GM12878 (cell line): ENCODE measurements around the gene PSMB5. TPM values are rescaled to one million over a fixed set of nuclear protein-coding genes. Genes with fewer than 3 reads are reported as not detected.
A peak's percentile ranks its signal among the peaks of the same experiment; 100 is the strongest.

Experiments
- ATAC-seq: fragments of 200-7000 bp; cut with Tn5 transposase; 3 replicates; pipeline ENCODE4 v1.9.1; 2020; ENCODE audit warnings: mild to moderate bottlenecking, moderate library complexity
- BruUV-seq: library from RNA; stranded (reverse); fragments of 400-500 nt; replicated peaks from 2 replicates; lab custom pipeline; 2021; lab: Mats Ljungman, UMichigan
- CTCF ChIA-PET: fragments of 300-600 bp; sonication (Branson Sonifier 250); formaldehyde crosslinking; extraction: SDS; loops from one replicate; lab custom pipeline; 2021; ENCODE audit warnings: inconsistent platforms; lab: Yijun Ruan, JAX
- POLR2A ChIA-PET: fragments of 350-600 bp; formaldehyde crosslinking; extraction: SDS; loops from one replicate; lab custom pipeline; 2021; ENCODE audit warnings: inconsistent platforms; lab: Charles Lee
- RAD21 ChIA-PET: fragments of 300-600 bp; sonication (Branson Sonifier 250); formaldehyde crosslinking; loops from one replicate; lab custom pipeline; 2023; ENCODE audit warnings: antibody characterized with exemption; ENCODE audit not compliant: unreplicated experiment; lab: Charles Lee
- SMC1A ChIA-PET: fragments of 300-600 bp; sonication (Branson Sonifier 250); formaldehyde crosslinking; loops from one replicate; lab custom pipeline; 2023; ENCODE audit not compliant: unreplicated experiment, uncharacterized antibody; lab: Charles Lee
- DNase-seq: peaks from one replicate; pipeline ENCODE4 v3.0.0-alpha.2; 2011; ENCODE audit warnings: low read depth, low spot score
- FAIRE-seq: peaks from 3 replicates; lab custom pipeline; 2011; peaks lifted over from hg19 to GRCh38; lab: Jason Lieb, UNC
- H2AFZ ChIP-seq: 2 replicates; pipeline ENCODE4 v1.6.0; 2011; ENCODE audit warnings: low read depth, low read length, control low read depth; ENCODE audit not compliant: control insufficient read depth
- H3K27ac ChIP-seq: 2 replicates; pipeline ENCODE4 v1.5.1; 2011; ENCODE audit warnings: control low read depth; ENCODE audit not compliant: control insufficient read depth, insufficient read depth
- H3K27me3 ChIP-seq, 2 experiments: replicated peaks in 1 of 2; 2 replicates each; pipeline versions ENCODE4 v1.6.0 to v1.6.1; 2011; ENCODE audit warnings: low read length in 1 of 2; ENCODE audit not compliant: control insufficient read depth in 2 of 2, insufficient read depth in 2 of 2
- H3K36me3 ChIP-seq, 2 experiments: 2 replicates each; pipeline ENCODE4 v1.5.1; 2011; ENCODE audit warnings: low read length in 1 of 2; ENCODE audit not compliant: control insufficient read depth in 2 of 2, insufficient read depth in 2 of 2
- H3K4me1 ChIP-seq: 2 replicates; pipeline ENCODE4 v1.6.1; 2011; ENCODE audit warnings: mild to moderate bottlenecking, low read length, moderate library complexity, mixed read lengths; ENCODE audit not compliant: control insufficient read depth, insufficient read depth
- H3K4me2 ChIP-seq: 2 replicates; pipeline ENCODE4 v1.6.0; 2011; ENCODE audit warnings: control low read depth; ENCODE audit not compliant: control insufficient read depth, insufficient read depth
- H3K4me3 ChIP-seq: fragments of 200-600 bp; sonication (generic); 2 replicates; pipeline ENCODE4 v1.5.1; 2016
- H3K79me2 ChIP-seq: 2 replicates; pipeline ENCODE4 v1.6.0; 2011; ENCODE audit warnings: low read length; ENCODE audit not compliant: control insufficient read depth, insufficient read depth
- H3K9ac ChIP-seq: 2 replicates; pipeline ENCODE4 v1.8.0; 2011; ENCODE audit warnings: low read length, control low read depth, mixed read lengths; ENCODE audit not compliant: control insufficient read depth, insufficient read depth
- H3K9me3 ChIP-seq: replicated peaks from 3 replicates; pipeline ENCODE4 v1.5.1; 2011; ENCODE audit warnings: mild to moderate bottlenecking, low read length; ENCODE audit not compliant: control insufficient read depth, insufficient read depth
- H4K20me1 ChIP-seq: 2 replicates; pipeline ENCODE4 v1.6.0; 2011; ENCODE audit not compliant: control insufficient read depth, insufficient read depth
- CHD1 ChIP-seq: IDR thresholded peaks from 2 replicates; pipeline ENCODE4 v1.6.1; 2012; ENCODE audit warnings: low read depth, low read length, improper control_type of control experiment
- ESRRA ChIP-seq: IDR thresholded peaks from 2 replicates; pipeline ENCODE4 v1.6.1; 2012; ENCODE audit warnings: mild to moderate bottlenecking, low read length, improper control_type of control experiment
- EZH2 ChIP-seq: IDR thresholded peaks from 2 replicates; pipeline ENCODE4 v1.6.1; 2012; ENCODE audit warnings: low read depth, mild to moderate bottlenecking, control low read depth, inconsistent platforms, low read length, borderline replicate concordance; ENCODE audit not compliant: control insufficient read depth
- IKZF2 ChIP-seq, 2 experiments: fragments of 450-650 bp; IDR thresholded peaks; 2 replicates each; pipeline ENCODE4 v1.6.1; 2017; ENCODE audit warnings: mild to moderate bottlenecking in 2 of 2, moderate library complexity in 2 of 2
- MTA2 ChIP-seq: fragments of 450-650 bp; IDR thresholded peaks from 2 replicates; pipeline ENCODE4 v1.6.1; 2016; ENCODE audit warnings: low read depth, mild to moderate bottlenecking, moderate library complexity
- ZNF384 ChIP-seq: IDR thresholded peaks from 2 replicates; pipeline ENCODE4 v1.6.1; 2012; ENCODE audit warnings: low read depth, mild to moderate bottlenecking, low read length, improper control_type of control experiment, borderline replicate concordance
- WGBS: methylation state at CpG from one replicate; pipeline ENCODE4 v1.1.6; 2016; ENCODE audit warnings: low lambda C conversion rate; ENCODE audit not compliant: insufficient replicate concordance, insufficient coverage; ENCODE audit errors: missing lambda C conversion rate; 5-methylcytosine and 5-hydroxymethylcytosine counted together
- in situ Hi-C: fragments of 300-500 bp; cut with MboI; formaldehyde crosslinking; loops from 9 replicates; pipeline ENCODE4 v1.14.3; 2018; ENCODE audit warnings: mixed read lengths
- intact Hi-C: fragments of 100-400 bp; cut with micrococcal nuclease; formaldehyde crosslinking; loops from one replicate; pipeline ENCODE4 v1.14.2; 2022; ENCODE audit not compliant: unreplicated experiment
- polyA plus RNA-seq, 11 experiments: library from polyadenylated mRNA; depleted of rRNA in 4 of 11; unstranded in 6 of 11; stranded (reverse) in 5 of 11; fragments of >200 nt; fragmentation: Nextera tagmentation in 4 of 11; fragmentation: Illumina TruSeq in 1 of 11; extraction: Ambion mirVana in 4 of 11; extraction: Trizol in 1 of 11; gene quantifications; 1 replicate in 1 of 11; 2 replicates in 10 of 11; pipeline versions ENCODE4 v1.2.1 to v1.2.3, GENCODE V29; 2011 to 2016; ENCODE audit warnings: inconsistent platforms in 2 of 11, missing spikeins in 2 of 11, low read depth in 1 of 11
- total RNA-seq, 4 experiments: library from RNA; depleted of rRNA in 3 of 4; stranded (reverse); fragments of >200 nt in 3 of 4; fragmentation: Illumina TruSeq in 1 of 4; extraction: Trizol in 1 of 4; gene quantifications; 2 replicates each; pipeline versions ENCODE4 v1.2.1 to v1.2.3, GENCODE V29; 2013 to 2021

Gene PSMB5
- total and polyA plus RNA-seq, 10 of the 15 experiments (the other 5 are each of a cell fraction or from before 2014, with no cell fraction given), result 84.5 to 802 (median 144) TPM

- ChIA-PET SMC1A (interaction anchor here (0.6 to 6.9 kb wide), 14 partner anchors 11 to 73 kb away, joined by 3 to 77 read pairs (median 8); partner anchors contain the start of genes AJUBA and CDH24), RAD21 (interaction anchor here (0.6 to 7.5 kb wide), 8 partner anchors 10 to 173 kb away, joined by 3 to 166 read pairs (median 18); partner anchors contain the start of genes CDH24 and PRMT5), CTCF (interaction anchor here (0.7 to 25.0 kb wide), 24 partner anchors 8 to 173 kb away, joined by 3 to 853 read pairs (median 15); partner anchors contain the start of genes AJUBA, CDH24, HAUS4 and PRMT5), POLR2A (interaction anchor here (0.5 to 3.2 kb wide), 9 partner anchors 11 to 206 kb away, joined by 3 to 29 read pairs (median 3); no protein-coding TSS in a partner anchor)
- no peak for TF ChIP-seq EZH2
- TF ChIP-seq MTA2, result 0 out of 2 replicates have a peak, but pooled peaks have one; percentile 28
- no peak for TF ChIP-seq ZNF384
- TF ChIP-seq ESRRA, result no peak
- TF ChIP-seq CHD1, result no peak
- TF ChIP-seq IKZF2 (IDR thresholded peaks at IDR 0.05), result no peak
- in situ Hi-C loops (no loop called here), intact Hi-C loops (no loop called here)
- FAIRE-seq (no peak), ATAC-seq (peak; percentile 71), DNase-seq (no peak)
- Histone ChIP-seq H3K4me1 (no peaks in the 10 kb centered on the region), H3K4me3 (no peak overlapping the region), H3K9me3 (no peaks in the 10 kb centered on the region), H3K9ac (no peak overlapping the region), H3K36me3 (no peaks in the 10 kb centered on the region), H4K20me1 (no peaks in the 10 kb centered on the region), H3K27me3 (no peaks in the 10 kb centered on the region), H3K27ac (no peak overlapping the region), H3K79me2 (no peaks in the 10 kb centered on the region), H3K4me2 (no peak overlapping the region), H2AFZ (no peak overlapping the region)
- BruUV-seq, result no TSS peak
- 92% methylated on average over 9 of the region's 9 CpGs for WGBS
Measured at GRCh38 chr14:22995889-22996625, 38.6 kb downstream of the PSMB5 start.
